Measurements from ENCODE around the gene ARSA.

- TF ChIP-seq ZNF274 (IDR thresholded peaks at IDR 0.05; ENCODE audit: low read depth, low read length) = no peak
- no peak for TF ChIP-seq YY1 (IDR thresholded peaks at IDR 0.05; ENCODE audit: insufficient read depth, insufficient read length)
- TF ChIP-seq SUZ12 (IDR thresholded peaks at IDR 0.05; ENCODE audit: extremely low read depth, insufficient read depth, insufficient read length) = no peak
Measured at GRCh38 chr22:50606165-50606945, 21.6 kb downstream of the ARSA start.
